ENCODE results near the gene GATD1.
A peak's percentile ranks its signal among the peaks of the same experiment; 100 is the strongest.
"Not testable (repeated sequence)": the region's sequence is repeated elsewhere in the genome, so short reads cannot be mapped to it uniquely, and the experiment has no call there.

GATD1 gene

GRCh38 chr11:761526-762108 is 15.7 kb downstream of the GATD1 start:
- no peak for DNase-seq

- DNase-seq: no peak
These were observed 17.1 kb downstream of the GATD1 start for GRCh38 chr11:760236-760635.

GRCh38 chr11:749731-750130 is 27.6 kb downstream of the GATD1 start:
- no peak for DNase-seq

GRCh38 chr11:748007-748359 is 29.3 kb downstream of the GATD1 start:
- DNase-seq: no peak

GRCh38 chr11:747158-748006 is 29.9 kb downstream of the GATD1 start, which contains the start of gene TALDO1:
Gene TALDO1, plus strand, starts transcription at chr11:747464. Its CDS starts 18 bp downstream, at chr11:747482.
- DNase-seq: peak; percentile 94

- DNase-seq: no peak
These were observed 30.8 kb downstream of the GATD1 start for GRCh38 chr11:746289-747157.

- DNase-seq: no peak
These were observed 31.9 kb downstream of the GATD1 start for GRCh38 chr11:745428-745827.

GRCh38 chr11:742571-743201 is 34.6 kb downstream of the GATD1 start:
- DNase-seq: no peak

GRCh38 chr11:742156-742546 is 35.1 kb downstream of the GATD1 start:
- no peak for DNase-seq

GRCh38 chr11:737899-738298 is 39.4 kb downstream of the GATD1 start:
- DNase-seq: not testable (repeated sequence)

GRCh38 chr11:737366-737765 is 39.9 kb downstream of the GATD1 start:
- no peak for DNase-seq

- DNase-seq: not testable (repeated sequence)
These were observed 42.7 kb downstream of the GATD1 start for GRCh38 chr11:734541-734940.

- DNase-seq: no peak
These were observed 44.2 kb downstream of the GATD1 start for GRCh38 chr11:733072-733471.

GRCh38 chr11:729492-730074 is 47.7 kb downstream of the GATD1 start:
- DNase-seq: no peak

GRCh38 chr11:728901-729491 is 48.3 kb downstream of the GATD1 start:
- DNase-seq: no peak

GRCh38 chr11:727859-728748 is 49.2 kb downstream of the GATD1 start:
- peak; percentile 100 for DNase-seq

- DNase-seq: peak; percentile 71
These were observed 50.0 kb downstream of the GATD1 start for GRCh38 chr11:727281-727701.

- DNase-seq: peak; percentile 24
These were observed 50.7 kb downstream of the GATD1 start for GRCh38 chr11:726278-727220.

GRCh38 chr11:725624-726202 is 51.6 kb downstream of the GATD1 start:
- peak; percentile 39 for DNase-seq
